GM23338 (cell line): ENCODE measurements around the gene SART3. TPM values are rescaled to one million over a fixed set of nuclear protein-coding genes. Genes with fewer than 3 reads are reported as not detected.

Experiments
- ATAC-seq: fragments of 200-7000 bp; cut with Tn5 transposase; 3 replicates; pipeline ENCODE4 v1.9.1; 2020
- DNase-seq: peaks from one replicate; pipeline ENCODE4 v3.0.0-alpha.2; 2015; ENCODE audit warnings: low spot score
- H2AFZ ChIP-seq: fragments of 200-600 bp; sonication (generic); 2 replicates; pipeline ENCODE4 v1.8.0; 2016; ENCODE audit warnings: antibody characterized with exemption, mild to moderate bottlenecking, moderate library complexity
- H3F3A ChIP-seq: fragments of 200-600 bp; sonication (generic); replicated peaks from 2 replicates; pipeline ENCODE4 v1.8.0; 2017; ENCODE audit warnings: antibody characterized with exemption, mixed run types, low read depth
- H3K27ac ChIP-seq: fragments of 200-600 bp; sonication (generic); 2 replicates; pipeline ENCODE4 v1.6.1; 2016; ENCODE audit warnings: low read depth
- H3K27me3 ChIP-seq: fragments of 200-600 bp; sonication (generic); 2 replicates; pipeline ENCODE4 v1.8.0; 2016; ENCODE audit warnings: mild to moderate bottlenecking, mixed run types, moderate library complexity; ENCODE audit not compliant: insufficient read depth
- H3K36me3 ChIP-seq: fragments of 200-600 bp; sonication (generic); 2 replicates; pipeline ENCODE4 v1.8.0; 2016; ENCODE audit warnings: mild to moderate bottlenecking; ENCODE audit not compliant: insufficient read depth
- H3K4me1 ChIP-seq: fragments of 200-600 bp; sonication (generic); 2 replicates; pipeline ENCODE4 v1.8.0; 2016; ENCODE audit warnings: mild to moderate bottlenecking, moderate library complexity; ENCODE audit not compliant: insufficient read depth
- H3K4me2 ChIP-seq: fragments of 200-600 bp; sonication (generic); 2 replicates; pipeline ENCODE4 v1.7.1; 2017; ENCODE audit warnings: mixed run types
- H3K4me3 ChIP-seq: fragments of 200-600 bp; sonication (generic); 2 replicates; pipeline ENCODE4 v1.6.1; 2016; ENCODE audit warnings: mixed run types
- H3K79me2 ChIP-seq: fragments of 200-600 bp; sonication (generic); replicated peaks from 2 replicates; pipeline ENCODE4 v1.8.0; 2017; ENCODE audit warnings: mild to moderate bottlenecking; ENCODE audit not compliant: insufficient read depth
- H3K9me2 ChIP-seq: fragments of 200-600 bp; sonication (generic); 2 replicates; pipeline ENCODE4 v1.8.0; 2017; ENCODE audit not compliant: insufficient read depth
- H4K20me1 ChIP-seq: fragments of 200-600 bp; sonication (generic); replicated peaks from 2 replicates; pipeline ENCODE4 v1.8.0; 2017; ENCODE audit warnings: mild to moderate bottlenecking; ENCODE audit not compliant: insufficient read depth
- H3K27ac Mint-ChIP-seq: 2 replicates; pipeline ENCODE4 v1.8.0; 2020; ENCODE audit warnings: inconsistent platforms, mild to moderate bottlenecking, moderate library complexity, mixed read lengths
- H3K27me3 Mint-ChIP-seq: 3 replicates; pipeline ENCODE4 v1.8.0; 2022; ENCODE audit warnings: low read depth, mild to moderate bottlenecking, moderate library complexity, mixed read lengths, inconsistent platforms; ENCODE audit not compliant: insufficient read depth, poor library complexity
- H3K36me3 Mint-ChIP-seq: 3 replicates; pipeline ENCODE4 v1.8.0; 2021; ENCODE audit warnings: low read depth, mild to moderate bottlenecking, inconsistent platforms, moderate library complexity, mixed read lengths
- H3K4me1 Mint-ChIP-seq: 3 replicates; pipeline ENCODE4 v1.8.0; 2020; ENCODE audit warnings: mild to moderate bottlenecking, inconsistent platforms, mixed read lengths
- H3K4me3 Mint-ChIP-seq: 3 replicates; pipeline ENCODE4 v1.8.0; 2021; ENCODE audit warnings: moderate library complexity, mild to moderate bottlenecking, inconsistent platforms, mixed read lengths
- H3K9me3 Mint-ChIP-seq: 3 replicates; pipeline ENCODE4 v1.8.0; 2020; ENCODE audit warnings: moderate library complexity, mild to moderate bottlenecking, inconsistent platforms, mixed read lengths
- ZNF462 ChIP-seq: fragments of 250-450 bp; sonication (Bioruptor Pico); IDR thresholded peaks from 2 replicates; pipeline ENCODE4 v1.5.0; 2020; ENCODE audit warnings: mild to moderate bottlenecking, moderate library complexity
- polyA plus RNA-seq: library from polyadenylated mRNA; unstranded; fragments of >200 nt; fragmentation: Nextera tagmentation; extraction: Ambion mirVana; gene quantifications from 2 replicates; pipeline ENCODE4 v1.2.1, GENCODE V29; 2016
- total RNA-seq: library from RNA; depleted of rRNA; stranded (reverse); fragments of >200 nt; shearing (Covaris generic); gene quantifications from 2 replicates; pipeline ENCODE4 v1.2.3, GENCODE V29; 2014
- TF ChIP-seq, protein P1 (sequence below): IDR thresholded peaks from one replicate; pipeline ENCODE4 v1.6.1; 2018; ENCODE audit warnings: antibody characterized with exemption; ENCODE audit not compliant: unreplicated experiment

Gene SART3
- total and polyA plus RNA-seq, 2 experiments from 2014 or later: 49.8 to 112 TPM

DNA sequence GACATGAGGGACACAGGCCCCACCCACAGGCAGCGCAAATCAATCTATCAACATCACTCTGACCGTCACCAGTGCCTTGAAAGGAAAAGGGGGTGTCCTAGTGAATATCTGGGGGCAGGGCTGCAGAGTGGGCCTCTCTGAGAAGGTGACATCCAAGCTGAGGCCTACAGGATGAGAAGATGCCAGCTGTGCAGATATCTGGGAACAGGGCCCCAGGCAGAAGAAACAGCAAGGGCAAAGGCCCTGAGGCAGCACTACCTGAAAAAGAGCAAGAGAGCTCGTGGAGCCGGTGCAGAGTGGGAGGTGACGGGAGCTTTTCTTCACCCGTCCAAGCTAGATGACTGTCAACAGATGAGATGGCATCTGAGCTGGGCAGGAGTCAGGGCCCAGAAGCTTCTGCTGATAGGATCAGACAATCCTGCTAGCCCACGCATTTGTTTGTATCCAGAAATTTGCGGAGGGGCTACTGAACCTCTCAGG is 49.4 kb upstream of the SART3 start (continued):
- TF ChIP-seq ZNF462 (CRISPR knock-in tag): no peak

GRCh38 chr12:108609537-108610335 is 48.8 kb upstream of the SART3 start:
- Histone ChIP-seq H3K27ac (no peak overlapping the region), H3K4me1 (no peaks in the 10 kb centered on the region; the same call in 1 of the 2 replicates), H3F3A (0 out of 2 replicates have a peak, but pooled peaks cover 6% of the 10 kb centered on the region), H3K36me3 (no peaks in the 10 kb centered on the region), H3K9me2 (no peaks in the 10 kb centered on the region), H3K27me3 (no peaks in the 10 kb centered on the region), H3K79me2 (no peaks in the 10 kb centered on the region), H3K4me2 (no peak overlapping the region), H2AFZ (peak overlapping the region; percentile 94), H3K4me3 (no peak overlapping the region), H4K20me1 (no peaks in the 10 kb centered on the region)
- Mint-ChIP-seq H3K36me3 (no peaks in the 10 kb centered on the region), H3K27ac (no peak overlapping the region), H3K4me3 (no peak overlapping the region), H3K9me3 (no peaks in the 10 kb centered on the region), H3K27me3 (peaks cover 8% of the 10 kb centered on the region), H3K4me1 (peaks cover 17% of the 10 kb centered on the region)
- DNase-seq: no peak
- no peak for ATAC-seq
- no peak for TF ChIP-seq ZNF462 (CRISPR knock-in tag)
- TF ChIP-seq, protein P1, sequence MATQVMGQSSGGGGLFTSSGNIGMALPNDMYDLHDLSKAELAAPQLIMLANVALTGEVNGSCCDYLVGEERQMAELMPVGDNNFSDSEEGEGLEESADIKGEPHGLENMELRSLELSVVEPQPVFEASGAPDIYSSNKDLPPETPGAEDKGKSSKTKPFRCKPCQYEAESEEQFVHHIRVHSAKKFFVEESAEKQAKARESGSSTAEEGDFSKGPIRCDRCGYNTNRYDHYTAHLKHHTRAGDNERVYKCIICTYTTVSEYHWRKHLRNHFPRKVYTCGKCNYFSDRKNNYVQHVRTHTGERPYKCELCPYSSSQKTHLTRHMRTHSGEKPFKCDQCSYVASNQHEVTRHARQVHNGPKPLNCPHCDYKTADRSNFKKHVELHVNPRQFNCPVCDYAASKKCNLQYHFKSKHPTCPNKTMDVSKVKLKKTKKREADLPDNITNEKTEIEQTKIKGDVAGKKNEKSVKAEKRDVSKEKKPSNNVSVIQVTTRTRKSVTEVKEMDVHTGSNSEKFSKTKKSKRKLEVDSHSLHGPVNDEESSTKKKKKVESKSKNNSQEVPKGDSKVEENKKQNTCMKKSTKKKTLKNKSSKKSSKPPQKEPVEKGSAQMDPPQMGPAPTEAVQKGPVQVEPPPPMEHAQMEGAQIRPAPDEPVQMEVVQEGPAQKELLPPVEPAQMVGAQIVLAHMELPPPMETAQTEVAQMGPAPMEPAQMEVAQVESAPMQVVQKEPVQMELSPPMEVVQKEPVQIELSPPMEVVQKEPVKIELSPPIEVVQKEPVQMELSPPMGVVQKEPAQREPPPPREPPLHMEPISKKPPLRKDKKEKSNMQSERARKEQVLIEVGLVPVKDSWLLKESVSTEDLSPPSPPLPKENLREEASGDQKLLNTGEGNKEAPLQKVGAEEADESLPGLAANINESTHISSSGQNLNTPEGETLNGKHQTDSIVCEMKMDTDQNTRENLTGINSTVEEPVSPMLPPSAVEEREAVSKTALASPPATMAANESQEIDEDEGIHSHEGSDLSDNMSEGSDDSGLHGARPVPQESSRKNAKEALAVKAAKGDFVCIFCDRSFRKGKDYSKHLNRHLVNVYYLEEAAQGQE: no peak
